ENCODE measurements around the gene BSG. TPM values are rescaled to one million over a fixed set of nuclear protein-coding genes. Genes with fewer than 3 reads are reported as not detected.

The BSG gene
- total RNA-seq, 4 donors from 2014 or later: 211 to 305 (median 280) TPM

DNA sequence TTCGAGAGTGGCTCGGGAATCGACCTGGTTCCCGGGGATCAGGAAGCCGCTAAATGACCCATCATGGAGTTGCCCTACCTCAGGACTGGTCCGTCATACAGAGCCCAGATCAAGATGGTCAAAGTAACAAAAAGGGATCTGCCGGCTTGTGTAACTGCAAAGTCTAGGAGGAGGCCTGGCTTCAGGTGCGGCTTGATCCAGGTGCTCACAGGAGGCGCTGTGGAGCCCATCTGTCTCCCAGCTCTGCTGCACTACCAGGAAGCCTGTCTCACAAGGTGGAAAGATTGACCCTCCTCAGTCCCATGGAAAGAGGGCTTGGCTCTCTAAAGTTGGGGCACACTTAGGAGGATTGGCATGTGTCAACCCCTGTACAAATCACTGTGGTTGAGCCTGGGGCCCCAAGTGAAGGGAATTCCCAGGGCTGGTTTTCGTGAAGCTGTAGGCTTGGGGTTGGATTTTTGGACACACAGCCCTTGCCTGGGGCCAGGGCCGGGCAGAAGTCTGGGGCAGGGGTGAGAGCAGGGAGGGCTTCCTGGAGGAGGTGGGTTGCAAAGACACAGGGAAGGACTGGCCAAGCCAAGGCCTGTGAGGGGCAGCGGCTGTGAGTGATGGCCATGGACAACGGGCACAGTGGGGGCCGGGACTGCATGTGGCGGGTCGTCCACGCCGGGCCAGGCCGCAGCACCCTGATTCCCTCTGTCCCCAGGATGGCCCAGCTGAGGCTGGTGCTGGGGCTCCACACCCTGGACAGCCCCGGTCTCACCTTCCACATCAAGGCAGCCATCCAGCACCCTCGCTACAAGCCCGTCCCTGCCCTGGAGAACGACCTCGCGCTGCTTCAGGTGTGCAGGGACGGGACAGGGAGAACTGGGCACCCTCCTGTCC lies 24.3 kb upstream of the BSG start:
- DNase-seq: no peak
- intact Hi-C loops (cut with DNase I; ENCODE audit: low total_unique reads): no loop called here
- Histone ChIP-seq H3K27ac (no peak overlapping the region), H3K36me3 (no peaks in the 10 kb centered on the region), H3K9me3 (no peaks in the 10 kb centered on the region), H3K4me3 (no peak overlapping the region), H3K4me1 (no peaks in the 10 kb centered on the region), H3K27me3 (no peaks in the 10 kb centered on the region)
- TF ChIP-seq POLR2A (IDR thresholded peaks at IDR 0.05): no peak
- TF ChIP-seq, protein P1, sequence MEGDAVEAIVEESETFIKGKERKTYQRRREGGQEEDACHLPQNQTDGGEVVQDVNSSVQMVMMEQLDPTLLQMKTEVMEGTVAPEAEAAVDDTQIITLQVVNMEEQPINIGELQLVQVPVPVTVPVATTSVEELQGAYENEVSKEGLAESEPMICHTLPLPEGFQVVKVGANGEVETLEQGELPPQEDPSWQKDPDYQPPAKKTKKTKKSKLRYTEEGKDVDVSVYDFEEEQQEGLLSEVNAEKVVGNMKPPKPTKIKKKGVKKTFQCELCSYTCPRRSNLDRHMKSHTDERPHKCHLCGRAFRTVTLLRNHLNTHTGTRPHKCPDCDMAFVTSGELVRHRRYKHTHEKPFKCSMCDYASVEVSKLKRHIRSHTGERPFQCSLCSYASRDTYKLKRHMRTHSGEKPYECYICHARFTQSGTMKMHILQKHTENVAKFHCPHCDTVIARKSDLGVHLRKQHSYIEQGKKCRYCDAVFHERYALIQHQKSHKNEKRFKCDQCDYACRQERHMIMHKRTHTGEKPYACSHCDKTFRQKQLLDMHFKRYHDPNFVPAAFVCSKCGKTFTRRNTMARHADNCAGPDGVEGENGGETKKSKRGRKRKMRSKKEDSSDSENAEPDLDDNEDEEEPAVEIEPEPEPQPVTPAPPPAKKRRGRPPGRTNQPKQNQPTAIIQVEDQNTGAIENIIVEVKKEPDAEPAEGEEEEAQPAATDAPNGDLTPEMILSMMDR (IDR thresholded peaks at IDR 0.05): no peak

DNA sequence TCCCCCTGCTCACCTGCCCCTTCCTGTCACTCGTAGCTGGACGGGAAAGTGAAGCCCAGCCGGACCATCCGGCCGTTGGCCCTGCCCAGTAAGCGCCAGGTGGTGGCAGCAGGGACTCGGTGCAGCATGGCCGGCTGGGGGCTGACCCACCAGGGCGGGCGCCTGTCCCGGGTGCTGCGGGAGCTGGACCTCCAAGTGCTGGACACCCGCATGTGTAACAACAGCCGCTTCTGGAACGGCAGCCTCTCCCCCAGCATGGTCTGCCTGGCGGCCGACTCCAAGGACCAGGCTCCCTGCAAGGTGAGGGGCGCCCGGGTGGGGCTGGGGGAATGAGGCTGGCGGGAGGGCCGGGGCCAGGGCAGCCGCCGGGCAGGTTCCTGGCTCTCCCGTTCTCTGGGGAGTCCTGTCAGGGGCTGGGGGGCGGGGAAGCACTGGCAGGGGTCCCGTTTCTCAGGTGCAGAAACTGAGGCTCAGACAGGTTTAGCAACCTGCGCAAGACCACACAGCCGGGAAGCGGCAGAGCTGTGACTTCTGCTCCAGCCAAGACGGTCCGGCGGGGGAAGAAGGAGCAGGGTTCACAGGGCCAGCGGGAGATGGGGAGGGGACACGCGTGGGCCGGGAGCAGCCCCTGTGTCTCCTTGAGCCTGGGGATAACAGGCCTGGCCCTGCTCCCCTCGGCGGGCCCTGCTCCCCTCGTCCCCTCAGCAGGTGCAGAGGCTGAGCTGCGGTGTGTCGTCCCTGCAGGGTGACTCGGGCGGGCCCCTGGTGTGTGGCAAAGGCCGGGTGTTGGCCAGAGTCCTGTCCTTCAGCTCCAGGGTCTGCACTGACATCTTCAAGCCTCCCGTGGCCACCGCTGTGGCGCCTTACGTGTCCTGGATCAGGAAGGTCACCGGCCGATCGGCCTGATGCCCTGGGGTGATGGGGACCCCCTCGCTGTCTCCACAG lies 23.2 kb upstream of the BSG start:
- no peak for DNase-seq
- Histone ChIP-seq H3K27me3 (no peaks in the 10 kb centered on the region), H3K4me1 (no peaks in the 10 kb centered on the region)

DNA sequence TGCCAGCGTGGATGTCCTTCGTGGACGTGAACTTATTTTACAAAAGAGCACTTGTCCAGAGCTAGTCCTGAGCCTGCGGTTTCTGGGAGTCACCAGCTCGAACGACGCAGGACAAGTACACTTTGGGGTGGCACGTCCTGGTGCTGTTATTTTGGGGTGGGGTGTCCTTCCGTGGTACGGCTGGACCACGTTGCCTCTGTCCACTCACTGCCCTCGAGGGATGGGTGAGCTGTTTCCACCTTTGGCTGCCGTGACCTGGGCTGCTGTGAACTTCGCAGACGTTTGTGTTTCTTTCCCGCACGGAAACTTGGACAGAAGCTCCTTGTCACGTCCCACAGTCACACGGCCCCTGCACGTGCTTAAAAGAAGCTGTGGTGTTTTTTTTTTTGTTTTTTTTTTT lies 17.6 kb upstream of the BSG start:
- no peak for DNase-seq
- Histone ChIP-seq H3K36me3 (no peaks in the 10 kb centered on the region), H3K4me1 (peaks cover 0 to 7% of the 10 kb centered on the region in 2 donors), H3K4me3 (no peak overlapping the region), H3K27ac (no peak overlapping the region), H3K27me3 (no peaks in the 10 kb centered on the region), H3K9me3 (no peaks in the 10 kb centered on the region)
- intact Hi-C loops (cut with DNase I; ENCODE audit: low total_unique reads): no loop called here
- no peak for TF ChIP-seq POLR2A (IDR thresholded peaks at IDR 0.05)
- TF ChIP-seq, protein P1 (IDR thresholded peaks at IDR 0.05): no peak

More for the DNA sequence above, 23.2 kb upstream of the BSG start:
- Histone ChIP-seq H3K36me3 (no peaks in the 10 kb centered on the region), H3K27ac (no peak overlapping the region), H3K9me3 (no peaks in the 10 kb centered on the region), H3K4me3 (no peak overlapping the region)
- intact Hi-C loops (cut with DNase I; ENCODE audit: low total_unique reads): no loop called here
- TF ChIP-seq, protein P1 (IDR thresholded peaks at IDR 0.05): no peak
- no peak for TF ChIP-seq POLR2A (IDR thresholded peaks at IDR 0.05)

DNA sequence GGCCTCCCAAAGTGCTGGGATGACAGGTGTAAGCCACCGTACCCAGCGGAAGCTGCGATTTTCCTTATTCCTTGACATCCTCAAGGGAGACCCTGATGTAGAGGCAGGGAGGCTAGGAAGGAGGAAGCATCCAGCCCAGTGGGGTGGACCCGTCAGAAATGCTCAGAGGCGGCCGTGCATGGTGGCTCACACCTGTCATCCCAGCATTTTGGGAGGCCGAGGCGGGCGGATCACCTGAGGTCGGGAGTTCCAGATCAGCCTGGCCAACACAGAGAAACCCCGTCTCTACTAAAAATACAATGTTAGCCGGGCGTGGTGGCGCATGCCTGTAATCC lies 17.0 kb upstream of the BSG start:
- Histone ChIP-seq H3K4me3 (no peak overlapping the region), H3K27ac (no peak overlapping the region), H3K4me1 (peaks cover 0 to 7% of the 10 kb centered on the region in 2 donors), H3K36me3 (no peaks in the 10 kb centered on the region), H3K27me3 (no peaks in the 10 kb centered on the region), H3K9me3 (no peaks in the 10 kb centered on the region)
- DNase-seq: no peak
- TF ChIP-seq, protein P1 (IDR thresholded peaks at IDR 0.05): no peak
- TF ChIP-seq POLR2A (IDR thresholded peaks at IDR 0.05): no peak
- intact Hi-C loops (cut with DNase I; ENCODE audit: low total_unique reads): no loop called here
